ENCODE measurements around the gene ECSIT. TPM values are rescaled to one million over a fixed set of nuclear protein-coding genes. Genes with fewer than 3 reads are reported as not detected.
A peak's percentile ranks its signal among the peaks of the same experiment; 100 is the strongest.
"Not testable (repeated sequence)": the region's sequence is repeated elsewhere in the genome, so short reads cannot be mapped to it uniquely, and the experiment has no call there.

ECSIT gene
- polyA plus RNA-seq, 1 of the 3 experiments (the other 2 are of a cell fraction), result 43.8 TPM

DNA sequence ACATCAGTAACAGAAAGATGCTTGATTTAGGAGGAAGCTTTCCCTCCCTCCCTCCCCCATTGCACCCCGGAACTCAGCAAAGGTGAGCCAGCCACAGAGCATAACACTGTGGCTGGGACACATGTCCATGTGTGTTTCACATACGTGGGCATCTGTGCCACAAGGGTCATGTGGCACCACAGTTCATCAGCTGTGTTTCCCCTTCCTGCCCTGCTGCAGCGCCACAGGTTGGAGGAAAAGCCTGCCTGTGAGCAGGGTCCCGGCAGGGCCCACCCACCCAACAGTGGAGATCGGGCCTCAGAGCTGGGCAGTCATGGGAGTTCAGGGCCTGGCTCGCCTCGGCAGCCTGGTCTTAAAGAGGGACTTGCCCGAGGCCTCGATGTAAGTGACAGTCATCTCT, 45.8 kb upstream of the ECSIT start:
- WGBS (ENCODE audit: low lambda C conversion rate), result 87% methylated on average over 8 of the region's 9 CpGs
- H3K9me2 ChIP-seq, result no peaks in the 10 kb centered on the region
- TF ChIP-seq POLR2AphosphoS5 (IDR thresholded peaks at IDR 0.05; ENCODE audit: low read depth, low read length), result no peak
- no peak for TF ChIP-seq RCOR1 (IDR thresholded peaks at IDR 0.05; ENCODE audit: low read length)
- no peak for TF ChIP-seq RFX5 (IDR thresholded peaks at IDR 0.05; ENCODE audit: low read length)
- TF ChIP-seq RXRA (IDR thresholded peaks at IDR 0.05; ENCODE audit: borderline replicate concordance, low read depth), result no peak
- H4K20me1 ChIP-seq (ENCODE audit: insufficient read depth), result no peaks in the 10 kb centered on the region
- POLR2A ChIA-PET, result no interaction called here
- H3K4me1 ChIP-seq (ENCODE audit: control insufficient read depth in 1 of 2, insufficient read depth in 2 of 2, low read depth in 1 of 2, low read length in 1 of 2), result no peaks in the 10 kb centered on the region; a peak in 1 of 4 replicates
- no peaks in the 10 kb centered on the region for H3K27me3 ChIP-seq (ENCODE audit: insufficient read depth)
- H3F3A ChIP-seq (replicated peaks; ENCODE audit: insufficient read depth), result no peaks in the 10 kb centered on the region
- CTCF ChIA-PET, result interaction anchor here (1.0 to 1.9 kb wide), 2 partner anchors 13 to 14 kb away, joined by 3 to 7 read pairs; no protein-coding TSS in a partner anchor
- no peak for DNase-seq
- H3K4me2 ChIP-seq, result no peak overlapping the region
- no peaks in the 10 kb centered on the region for H3K9me3 ChIP-seq
- no peak overlapping the region for H3K27ac ChIP-seq (ENCODE audit: low read depth in 2 of 2, low read length in 1 of 2)
- H3K9ac ChIP-seq, result no peak overlapping the region
- H3K4me3 ChIP-seq (ENCODE audit: low read depth in 2 of 2, low read length in 1 of 2), result no peak overlapping the region
- no peaks in the 10 kb centered on the region for H3K36me3 ChIP-seq (replicated peaks in 1 of 2; ENCODE audit: control insufficient read depth in 1 of 2, insufficient read depth in 2 of 2, low read length in 1 of 2)
- no peak overlapping the region for H2AFZ ChIP-seq (ENCODE audit: low read depth)
- H3K79me2 ChIP-seq (ENCODE audit: insufficient read depth), result no peaks in the 10 kb centered on the region

DNA sequence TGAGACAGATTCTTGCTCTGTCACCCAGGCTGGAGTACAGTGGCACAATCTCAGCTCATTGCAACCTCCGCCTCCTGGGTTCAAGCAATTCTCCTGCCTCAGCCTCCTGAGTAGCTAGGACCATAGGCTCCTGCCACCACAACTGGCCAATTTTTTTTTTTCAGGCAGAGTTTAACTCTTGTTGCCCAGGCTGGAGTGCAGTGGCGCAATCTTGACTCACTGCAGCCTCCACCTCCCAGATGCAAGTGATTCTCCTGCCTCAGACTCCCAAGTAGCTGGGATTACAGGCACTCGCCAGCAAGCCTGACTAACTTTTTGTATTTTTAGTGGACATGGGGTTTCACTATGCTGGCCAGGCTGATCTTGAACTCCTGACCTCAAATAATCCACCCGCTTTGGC, 44.8 kb upstream of the ECSIT start:
- H3K9me3 ChIP-seq; H3K79me2 ChIP-seq (ENCODE audit: insufficient read depth); H4K20me1 ChIP-seq (ENCODE audit: insufficient read depth); H3K27ac ChIP-seq (ENCODE audit: low read depth in 2 of 2, low read length in 1 of 2); H3K36me3 ChIP-seq (replicated peaks in 1 of 2; ENCODE audit: control insufficient read depth in 1 of 2, insufficient read depth in 2 of 2, low read length in 1 of 2); H3K27me3 ChIP-seq (ENCODE audit: insufficient read depth); H3K9me2 ChIP-seq; H3K4me2 ChIP-seq; H3K4me3 ChIP-seq (ENCODE audit: low read depth in 2 of 2, low read length in 1 of 2); DNase-seq; H3K4me1 ChIP-seq (ENCODE audit: control insufficient read depth in 1 of 2, insufficient read depth in 2 of 2, low read depth in 1 of 2, low read length in 1 of 2); H2AFZ ChIP-seq (ENCODE audit: low read depth); POLR2A ChIA-PET; H3F3A ChIP-seq (replicated peaks; ENCODE audit: insufficient read depth); H3K9ac ChIP-seq: not testable (repeated sequence)
- CTCF ChIA-PET, result interaction anchor here (1.9 kb wide), 1 partner anchor 14 kb away, joined by 7 read pairs; no protein-coding TSS in a partner anchor
- whole genome bisulfite sequencing (ENCODE audit: low lambda C conversion rate), result 89% methylated on average over 4 of the region's 4 CpGs

DNA sequence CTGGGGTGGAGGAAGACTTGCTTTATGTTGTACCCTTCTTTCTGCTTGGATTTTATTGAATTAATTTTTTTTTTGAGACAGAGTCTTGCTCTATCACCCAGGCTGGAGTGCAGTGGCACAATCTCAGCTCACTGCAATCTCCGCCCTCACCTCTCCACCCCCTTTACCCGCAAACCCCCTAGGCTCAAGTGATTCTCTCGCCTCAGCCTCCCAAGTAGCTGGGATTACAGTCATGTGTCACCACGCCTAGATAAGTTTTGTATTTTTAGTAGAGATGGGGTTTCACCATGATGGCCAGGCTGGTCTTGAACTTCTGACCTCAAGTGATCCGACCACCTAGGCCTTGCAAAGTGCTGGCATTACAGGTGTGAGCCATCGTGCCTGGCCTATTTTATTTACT, 44.4 kb upstream of the ECSIT start:
- H3K4me1 ChIP-seq (ENCODE audit: control insufficient read depth in 1 of 2, insufficient read depth in 2 of 2, low read depth in 1 of 2, low read length in 1 of 2); H3K9me2 ChIP-seq; H2AFZ ChIP-seq (ENCODE audit: low read depth); H4K20me1 ChIP-seq (ENCODE audit: insufficient read depth); H3K27me3 ChIP-seq (ENCODE audit: insufficient read depth); H3F3A ChIP-seq (replicated peaks; ENCODE audit: insufficient read depth); H3K9ac ChIP-seq; H3K36me3 ChIP-seq (replicated peaks in 1 of 2; ENCODE audit: control insufficient read depth in 1 of 2, insufficient read depth in 2 of 2, low read length in 1 of 2); H3K27ac ChIP-seq (ENCODE audit: low read depth in 2 of 2, low read length in 1 of 2); H3K9me3 ChIP-seq; H3K4me2 ChIP-seq; DNase-seq; POLR2A ChIA-PET; H3K79me2 ChIP-seq (ENCODE audit: insufficient read depth); H3K4me3 ChIP-seq (ENCODE audit: low read depth in 2 of 2, low read length in 1 of 2): not testable (repeated sequence)
- CTCF ChIA-PET, result interaction anchor here (1.9 kb wide), 1 partner anchor 15 kb away, joined by 7 read pairs; no protein-coding TSS in a partner anchor
- WGBS (ENCODE audit: low lambda C conversion rate), result 84% methylated on average over 6 of the region's 6 CpGs

DNA sequence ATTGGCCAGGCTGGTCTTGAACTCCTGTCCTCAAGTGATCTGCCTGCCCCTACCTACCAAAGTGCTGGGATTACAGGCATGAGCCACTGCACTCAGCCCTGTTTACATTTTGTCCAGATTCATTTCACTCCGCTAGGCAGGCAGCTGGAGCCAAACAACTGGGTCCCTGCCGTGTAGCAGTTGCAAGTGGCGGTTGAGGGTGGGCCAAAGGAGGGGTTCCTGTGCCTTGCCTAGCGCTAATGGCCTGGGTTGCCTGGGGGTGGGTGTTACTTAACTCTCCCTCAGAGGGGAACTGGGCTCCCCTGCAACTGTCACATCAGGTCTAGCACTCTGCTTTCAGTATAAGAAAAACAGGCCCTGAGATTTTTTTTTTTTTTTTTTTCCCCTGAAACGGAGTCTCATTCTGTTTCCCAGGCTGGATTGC, 41.1 kb upstream of the ECSIT start:
- H3K4me2 ChIP-seq, result no peak overlapping the region
- no peaks in the 10 kb centered on the region for H3F3A ChIP-seq (replicated peaks; ENCODE audit: insufficient read depth)
- peak; percentile 52 for DNase-seq
- H3K36me3 ChIP-seq (replicated peaks in 1 of 2; ENCODE audit: control insufficient read depth in 1 of 2, insufficient read depth in 2 of 2, low read length in 1 of 2), result no peaks in the 10 kb centered on the region
- no peak overlapping the region for H3K4me3 ChIP-seq (ENCODE audit: low read depth in 2 of 2, low read length in 1 of 2)
- ChIA-PET POLR2A (no interaction called here), CTCF (no interaction called here)
- no peaks in the 10 kb centered on the region for H4K20me1 ChIP-seq (ENCODE audit: insufficient read depth)
- H3K9ac ChIP-seq, result no peak overlapping the region
- H3K79me2 ChIP-seq (ENCODE audit: insufficient read depth), result no peaks in the 10 kb centered on the region
- no peak overlapping the region for H2AFZ ChIP-seq (ENCODE audit: low read depth)
- H3K9me3 ChIP-seq, result no peaks in the 10 kb centered on the region
- H3K27ac ChIP-seq (ENCODE audit: low read depth in 2 of 2, low read length in 1 of 2), result no peak overlapping the region
- H3K9me2 ChIP-seq, result no peaks in the 10 kb centered on the region
- no peaks in the 10 kb centered on the region for H3K27me3 ChIP-seq (ENCODE audit: insufficient read depth)
- no peaks in the 10 kb centered on the region for H3K4me1 ChIP-seq (ENCODE audit: control insufficient read depth in 1 of 2, insufficient read depth in 2 of 2, low read depth in 1 of 2, low read length in 1 of 2)
- WGBS (ENCODE audit: low lambda C conversion rate), result 80% methylated on average over 5 of the region's 5 CpGs
- no peak for TF ChIP-seq SMC3 (IDR thresholded peaks at IDR 0.05; ENCODE audit: low read depth, low read length)
- no peak for TF ChIP-seq TCF12 (IDR thresholded peaks at IDR 0.05)
- TF ChIP-seq PBX3 (IDR thresholded peaks at IDR 0.05), result no peak
- TF ChIP-seq, protein P1, sequence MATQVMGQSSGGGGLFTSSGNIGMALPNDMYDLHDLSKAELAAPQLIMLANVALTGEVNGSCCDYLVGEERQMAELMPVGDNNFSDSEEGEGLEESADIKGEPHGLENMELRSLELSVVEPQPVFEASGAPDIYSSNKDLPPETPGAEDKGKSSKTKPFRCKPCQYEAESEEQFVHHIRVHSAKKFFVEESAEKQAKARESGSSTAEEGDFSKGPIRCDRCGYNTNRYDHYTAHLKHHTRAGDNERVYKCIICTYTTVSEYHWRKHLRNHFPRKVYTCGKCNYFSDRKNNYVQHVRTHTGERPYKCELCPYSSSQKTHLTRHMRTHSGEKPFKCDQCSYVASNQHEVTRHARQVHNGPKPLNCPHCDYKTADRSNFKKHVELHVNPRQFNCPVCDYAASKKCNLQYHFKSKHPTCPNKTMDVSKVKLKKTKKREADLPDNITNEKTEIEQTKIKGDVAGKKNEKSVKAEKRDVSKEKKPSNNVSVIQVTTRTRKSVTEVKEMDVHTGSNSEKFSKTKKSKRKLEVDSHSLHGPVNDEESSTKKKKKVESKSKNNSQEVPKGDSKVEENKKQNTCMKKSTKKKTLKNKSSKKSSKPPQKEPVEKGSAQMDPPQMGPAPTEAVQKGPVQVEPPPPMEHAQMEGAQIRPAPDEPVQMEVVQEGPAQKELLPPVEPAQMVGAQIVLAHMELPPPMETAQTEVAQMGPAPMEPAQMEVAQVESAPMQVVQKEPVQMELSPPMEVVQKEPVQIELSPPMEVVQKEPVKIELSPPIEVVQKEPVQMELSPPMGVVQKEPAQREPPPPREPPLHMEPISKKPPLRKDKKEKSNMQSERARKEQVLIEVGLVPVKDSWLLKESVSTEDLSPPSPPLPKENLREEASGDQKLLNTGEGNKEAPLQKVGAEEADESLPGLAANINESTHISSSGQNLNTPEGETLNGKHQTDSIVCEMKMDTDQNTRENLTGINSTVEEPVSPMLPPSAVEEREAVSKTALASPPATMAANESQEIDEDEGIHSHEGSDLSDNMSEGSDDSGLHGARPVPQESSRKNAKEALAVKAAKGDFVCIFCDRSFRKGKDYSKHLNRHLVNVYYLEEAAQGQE (IDR thresholded peaks at IDR 0.05; ENCODE audit: low read depth, low read length), result no peak
- no peak for TF ChIP-seq IRF3 (IDR thresholded peaks at IDR 0.05; ENCODE audit: low read depth, low read length)
- TF ChIP-seq TAF1 (IDR thresholded peaks at IDR 0.05; ENCODE audit: borderline replicate concordance, low read depth, low read length), result no peak
- TF ChIP-seq YY1 (IDR thresholded peaks at IDR 0.05; ENCODE audit: low read depth), result no peak
- TF ChIP-seq, protein P2, sequence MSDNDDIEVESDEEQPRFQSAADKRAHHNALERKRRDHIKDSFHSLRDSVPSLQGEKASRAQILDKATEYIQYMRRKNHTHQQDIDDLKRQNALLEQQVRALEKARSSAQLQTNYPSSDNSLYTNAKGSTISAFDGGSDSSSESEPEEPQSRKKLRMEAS (IDR thresholded peaks at IDR 0.05; ENCODE audit: low read depth), result no peak

Measured in SK-N-SH (cell line).